CD4-positive, alpha-beta memory T cell (primary cell): ENCODE measurements around the gene GTF3C6. TPM values are rescaled to one million over a fixed set of nuclear protein-coding genes. Genes with fewer than 3 reads are reported as not detected.
A peak's percentile ranks its signal among the peaks of the same experiment; 100 is the strongest.

Experiments
- CTCF ChIA-PET: fragments of 350-600 bp; sonication (Branson Sonifier 250); formaldehyde crosslinking; loops from one replicate; lab custom pipeline; 2021; ENCODE audit warnings: inconsistent platforms; ENCODE audit not compliant: partially characterized antibody; lab: Charles Lee
- POLR2A ChIA-PET: fragments of 350-600 bp; sonication (Branson Sonifier 250); formaldehyde crosslinking; loops from one replicate; lab custom pipeline; 2021; ENCODE audit not compliant: partially characterized antibody; lab: Charles Lee
- DNase-seq, 5 donors: peaks; one replicate each; pipeline versions ENCODE4 v3.0.0 to v3.0.0-alpha.2; 2020 to 2022; ENCODE audit warnings: mixed read lengths in 1 of 5
- H3K27ac ChIP-seq: one replicate; pipeline ENCODE4 v1.7.0; 2013; ENCODE audit warnings: low read depth, low read length
- H3K27me3 ChIP-seq: 2 replicates; pipeline ENCODE4 v1.7.0; 2013; ENCODE audit warnings: mild to moderate bottlenecking, low read length, moderate library complexity; ENCODE audit not compliant: insufficient read depth
- H3K36me3 ChIP-seq: 2 replicates; pipeline ENCODE4 v1.7.0; 2013; ENCODE audit warnings: mild to moderate bottlenecking, low read length, moderate library complexity; ENCODE audit not compliant: insufficient read depth
- H3K4me1 ChIP-seq: 2 replicates; pipeline ENCODE4 v1.7.0; 2013; ENCODE audit warnings: mild to moderate bottlenecking, low read length, moderate library complexity; ENCODE audit not compliant: insufficient read depth
- H3K4me3 ChIP-seq, 2 donors: one replicate each; pipeline ENCODE4 v1.7.0; 2013; ENCODE audit warnings: low read length in 2 of 2, mild to moderate bottlenecking in 1 of 2
- H3K9me3 ChIP-seq, 2 donors: one replicate each; pipeline ENCODE4 v1.7.0; 2013; ENCODE audit warnings: low read length in 2 of 2, control low read depth in 1 of 2; ENCODE audit not compliant: control insufficient read depth in 1 of 2
- H3K27ac Mint-ChIP-seq, 7 donors: one replicate each; pipeline ENCODE4 v1.8.0; 2020 to 2021; ENCODE audit warnings: mixed read lengths in 7 of 7, mild to moderate bottlenecking in 6 of 7, inconsistent platforms in 3 of 7, moderate library complexity in 3 of 7
- H3K27me3 Mint-ChIP-seq, 2 donors: one replicate each; pipeline ENCODE4 v1.8.0; 2020 to 2021; ENCODE audit warnings: mixed read lengths in 2 of 2
- H3K36me3 Mint-ChIP-seq, 2 donors: one replicate each; pipeline ENCODE4 v1.8.0; 2020 to 2021; ENCODE audit warnings: mixed read lengths in 2 of 2, inconsistent platforms in 1 of 2, mild to moderate bottlenecking in 1 of 2
- H3K4me1 Mint-ChIP-seq, 4 donors: one replicate each; pipeline ENCODE4 v1.8.0; 2020 to 2021; ENCODE audit warnings: mixed read lengths in 4 of 4, mild to moderate bottlenecking in 1 of 4
- H3K4me3 Mint-ChIP-seq, 8 donors: one replicate each; pipeline ENCODE4 v1.8.0; 2020 to 2021; ENCODE audit warnings: mixed read lengths in 8 of 8, mild to moderate bottlenecking in 7 of 8, moderate library complexity in 6 of 8, inconsistent platforms in 3 of 8
- H3K9me3 Mint-ChIP-seq, 8 donors: one replicate each; pipeline ENCODE4 v1.8.0; 2020 to 2021; ENCODE audit warnings: mixed read lengths in 8 of 8, mild to moderate bottlenecking in 5 of 8, inconsistent platforms in 3 of 8, moderate library complexity in 1 of 8
- intact Hi-C: fragments of 100-400 bp; cut with micrococcal nuclease; formaldehyde crosslinking; loops from one replicate; pipeline ENCODE4 v1.15.1; 2023
- polyA plus RNA-seq, 2 donors: library from polyadenylated mRNA; unstranded; fragments of 300-500 nt; fragmentation: Illumina TruSeq; gene quantifications; one replicate each; pipeline ENCODE4 v1.2.3, GENCODE V29; 2021
- total RNA-seq, 2 experiments: library from RNA; stranded (reverse); gene quantifications; one replicate each; pipeline ENCODE4 v1.2.3, GENCODE V29; 2021

Gene GTF3C6
- total and polyA plus RNA-seq, 4 experiments from 2014 or later, result 28.9 to 147 (median 74.4) TPM

DNA sequence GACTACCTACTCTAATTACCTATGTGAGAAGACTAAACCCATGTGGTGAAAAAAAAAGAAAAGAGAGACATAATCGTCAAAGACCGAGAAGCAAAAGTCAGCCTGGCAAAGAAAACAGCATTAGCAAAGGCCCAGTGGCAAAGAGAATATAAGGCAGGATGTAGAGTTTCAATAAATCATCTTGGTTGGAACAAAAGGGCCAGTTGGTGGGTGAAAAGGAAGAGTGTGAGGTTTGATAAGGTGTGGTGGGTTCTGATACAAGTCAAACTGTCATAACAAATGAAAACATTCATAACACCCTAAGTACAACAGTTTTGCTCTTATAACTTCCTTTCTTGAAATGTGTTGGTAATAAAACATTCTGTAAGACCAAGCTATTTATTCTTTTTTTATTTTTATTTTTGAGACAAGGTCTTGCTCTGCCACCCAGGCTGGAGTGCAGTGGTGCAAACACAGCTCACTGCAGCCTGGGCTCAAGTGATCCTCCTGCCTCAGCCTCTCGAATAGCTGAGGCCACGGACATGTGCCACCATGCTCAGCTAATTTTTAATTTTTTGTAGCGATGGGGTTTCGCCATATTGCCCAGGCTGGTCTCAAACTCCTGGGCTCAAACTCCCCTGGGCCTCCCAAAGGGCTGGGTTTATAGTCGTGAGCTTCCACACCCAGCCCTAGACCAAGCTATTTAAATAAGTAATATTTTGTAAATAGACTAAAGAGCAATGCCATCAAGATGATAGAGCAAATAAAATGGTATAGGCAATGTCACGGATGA is 18.9 kb upstream of the GTF3C6 start:
- no peak for DNase-seq
- H3K27me3 ChIP-seq, result no peaks in the 10 kb centered on the region
- intact Hi-C loops, result no loop called here

DNA sequence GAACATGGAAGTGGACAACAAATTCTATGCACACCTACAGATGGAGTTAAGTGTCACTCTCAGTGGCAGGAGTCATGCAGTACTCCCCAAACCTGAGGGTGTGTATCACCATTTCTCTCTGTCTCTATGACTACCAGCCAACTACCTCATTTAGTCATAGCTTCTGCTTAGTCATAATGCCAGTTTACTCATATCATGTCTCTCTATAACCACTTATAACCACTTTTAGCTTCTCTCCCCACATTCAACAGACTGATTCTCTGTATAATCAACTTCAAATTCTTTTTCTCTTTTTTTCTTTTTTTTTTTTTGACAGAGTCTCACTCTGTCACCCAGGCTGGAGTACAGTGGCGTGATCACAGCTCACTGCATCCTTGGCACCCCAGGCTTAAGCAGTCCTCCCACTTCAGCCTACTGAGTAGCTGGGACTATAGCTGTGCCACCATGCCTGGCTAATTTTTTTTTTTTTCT is 13.8 kb upstream of the GTF3C6 start:
- Histone ChIP-seq H3K27ac (no peak overlapping the region), H3K27me3 (no peaks in the 10 kb centered on the region), H3K4me1 (no peaks in the 10 kb centered on the region), H3K4me3 (no peak overlapping the region), H3K9me3 (no peaks in the 10 kb centered on the region), H3K36me3 (no peaks in the 10 kb centered on the region)
- Mint-ChIP-seq H3K9me3 (no peaks in the 10 kb centered on the region), H3K27me3 (no peaks in the 10 kb centered on the region), H3K36me3 (no peaks in the 10 kb centered on the region), H3K27ac (peak overlapping the region in 2 of 7 donors; percentile 7 to 9), H3K4me1 (peaks cover 0 to 5% (median 4%) of the 10 kb centered on the region in 4 donors), H3K4me3 (no peak overlapping the region)
- intact Hi-C loops, result no loop called here
- ChIA-PET CTCF (interaction anchor here (0.5 to 16.7 kb wide), 3 partner anchors 135 to 418 kb away, joined by 3 to 192 read pairs (median 4); no protein-coding TSS in a partner anchor), POLR2A (interaction anchor here (0.7 to 2.0 kb wide), 3 partner anchors 69 to 285 kb away, joined by 3 to 5 read pairs (median 4); partner anchors contain the start of gene AMD1)
- DNase-seq, result peak in 3 of 5 donors; percentile 3 to 15 (median 7)

More for the DNA sequence above, 18.9 kb upstream of the GTF3C6 start:
- H3K27ac Mint-ChIP-seq, result no peak overlapping the region
- Histone ChIP-seq H3K9me3 (no peaks in the 10 kb centered on the region), H3K4me1 (no peaks in the 10 kb centered on the region), H3K4me3 (no peak overlapping the region), H3K36me3 (no peaks in the 10 kb centered on the region), H3K27ac (no peak overlapping the region)
- H3K4me3 Mint-ChIP-seq, result no peak overlapping the region
- CTCF ChIA-PET, result interaction anchor here (0.7 to 1.3 kb wide), 2 partner anchors 10 to 251 kb away, joined by 3 to 4 read pairs; no protein-coding TSS in a partner anchor
- H3K9me3 Mint-ChIP-seq, result no peaks in the 10 kb centered on the region
- no peaks in the 10 kb centered on the region for H3K36me3 Mint-ChIP-seq
- H3K4me1 Mint-ChIP-seq, result peaks cover 0 to 3% (median 3%) of the 10 kb centered on the region in 4 donors
- POLR2A ChIA-PET, result no interaction called here
- no peaks in the 10 kb centered on the region for H3K27me3 Mint-ChIP-seq

DNA sequence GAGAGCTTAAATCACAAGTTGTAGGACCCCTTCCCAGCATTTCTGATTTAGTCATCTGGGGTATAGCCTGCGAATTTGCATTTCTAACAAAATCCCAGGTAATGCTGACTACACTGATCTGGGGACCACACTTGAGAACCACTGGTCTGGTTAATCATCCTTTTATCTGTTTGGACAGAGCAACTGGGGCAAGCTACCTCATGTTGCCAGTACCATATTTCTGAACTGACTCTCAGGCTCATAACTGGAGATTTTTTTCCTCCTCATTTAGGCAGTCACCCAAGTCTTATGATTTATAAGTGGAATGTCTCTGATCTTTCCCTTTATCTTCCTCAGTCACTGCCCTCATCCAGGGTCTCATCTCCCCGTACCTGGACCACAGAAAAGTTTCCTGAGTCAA is 12.0 kb upstream of the GTF3C6 start:
- Mint-ChIP-seq H3K4me3 (no peak overlapping the region), H3K4me1 (peaks cover 4 to 8% (median 5%) of the 10 kb centered on the region in 4 donors), H3K36me3 (no peaks in the 10 kb centered on the region), H3K27ac (no peak overlapping the region), H3K27me3 (no peaks in the 10 kb centered on the region), H3K9me3 (no peaks in the 10 kb centered on the region)
- no peaks in the 10 kb centered on the region for H3K9me3 ChIP-seq
- no peaks in the 10 kb centered on the region for H3K27me3 ChIP-seq
- no peak overlapping the region for H3K4me3 ChIP-seq
- POLR2A ChIA-PET, result interaction anchor here (1.5 kb wide), 1 partner anchor 72 kb away, joined by 10 read pairs; the partner anchor contains the start of gene AMD1
- intact Hi-C loops, result no loop called here
- no peak for DNase-seq
- H3K36me3 ChIP-seq, result no peaks in the 10 kb centered on the region
- CTCF ChIA-PET, result interaction anchor here (16.7 kb wide), 1 partner anchor 266 kb away, joined by 192 read pairs; no protein-coding TSS in a partner anchor
- no peaks in the 10 kb centered on the region for H3K4me1 ChIP-seq
- H3K27ac ChIP-seq, result no peak overlapping the region

DNA sequence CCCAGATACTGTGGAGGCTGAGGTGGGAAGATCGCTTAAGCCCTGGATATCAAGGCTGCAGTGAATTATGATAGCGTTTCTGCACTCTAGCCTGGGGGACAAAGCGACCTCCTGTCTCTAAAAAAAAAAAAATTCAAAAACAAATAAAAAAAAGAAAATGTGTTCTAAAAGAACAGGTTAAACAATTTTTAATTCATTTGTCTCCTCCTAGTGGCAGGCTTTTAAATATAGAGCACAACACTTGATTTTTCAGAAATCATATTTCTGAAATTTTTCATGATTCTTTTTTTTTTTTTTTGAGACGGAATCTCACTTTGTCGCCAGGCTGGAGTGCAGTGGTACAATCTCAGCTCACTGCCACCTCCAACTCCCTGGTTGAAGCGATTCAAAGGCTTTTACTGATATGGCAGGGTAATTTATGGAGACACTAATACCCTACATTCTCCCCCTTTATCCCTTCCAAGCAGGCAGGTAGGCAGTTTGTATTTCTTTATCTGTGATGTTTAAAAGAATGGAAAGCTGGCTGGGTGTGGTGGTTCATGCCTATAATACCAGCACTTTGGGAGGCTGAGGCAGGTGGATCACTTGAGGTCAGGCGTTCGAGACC is 8.7 kb upstream of the GTF3C6 start:
- intact Hi-C loops, result loop anchor here (1.0 to 10.0 kb wide), 5 partner anchors 71 to 1855 kb away; partner anchors contain the start of genes CEP57L1, REV3L and SESN1
- Mint-ChIP-seq H3K27ac (peak overlapping the region in 2 of 7 donors; percentile 23 to 42), H3K9me3 (no peaks in the 10 kb centered on the region), H3K4me3 (no peak overlapping the region), H3K36me3 (no peaks in the 10 kb centered on the region), H3K4me1 (peaks cover 0 to 5% (median 2%) of the 10 kb centered on the region in 4 donors), H3K27me3 (no peaks in the 10 kb centered on the region)
- ChIA-PET CTCF (interaction anchor here (0.7 to 16.7 kb wide), 23 partner anchors 8 to 420 kb away, joined by 3 to 192 read pairs (median 4); partner anchors contain the start of genes AMD1, CDK19 and GTF3C6), POLR2A (interaction anchor here (1.4 kb wide), 1 partner anchor 267 kb away, joined by 5 read pairs; no protein-coding TSS in a partner anchor)
- Histone ChIP-seq H3K9me3 (no peaks in the 10 kb centered on the region), H3K36me3 (no peaks in the 10 kb centered on the region), H3K4me3 (no peak overlapping the region), H3K4me1 (no peaks in the 10 kb centered on the region), H3K27ac (no peak overlapping the region), H3K27me3 (no peaks in the 10 kb centered on the region)
- DNase-seq, result peak in 4 of 5 donors; percentile 37 to 47 (median 40)

DNA sequence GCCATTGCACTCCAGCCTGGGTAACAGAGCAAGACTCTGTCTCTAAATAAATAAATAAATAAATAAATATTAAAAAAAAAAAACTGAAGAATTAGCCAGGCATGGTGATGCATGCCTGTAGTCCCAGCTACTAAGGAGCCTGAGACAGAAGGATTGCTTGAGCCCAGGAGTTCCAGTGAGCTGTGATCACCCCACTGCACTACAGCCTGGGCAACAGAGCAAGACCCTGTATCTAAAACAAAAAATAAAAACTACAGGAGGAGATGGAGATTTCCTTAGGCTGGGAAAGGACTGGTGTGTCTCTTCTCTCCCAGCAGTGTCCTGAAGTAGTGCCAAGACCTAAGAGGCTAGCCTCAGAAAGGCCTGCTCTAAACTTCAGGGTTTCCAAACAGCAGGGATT is 8.1 kb upstream of the GTF3C6 start:
- Mint-ChIP-seq H3K27me3 (no peaks in the 10 kb centered on the region), H3K4me3 (no peak overlapping the region), H3K4me1 (peaks cover 0 to 5% (median 2%) of the 10 kb centered on the region in 4 donors), H3K27ac (peak overlapping the region in 1 of 7 donors; percentile 41), H3K36me3 (no peaks in the 10 kb centered on the region), H3K9me3 (no peaks in the 10 kb centered on the region)
- intact Hi-C loops, result loop anchor here (10.0 kb wide), 2 partner anchors 534 to 1856 kb away; partner anchors contain the start of genes CEP57L1, REV3L and SESN1
- Histone ChIP-seq H3K27ac (no peak overlapping the region), H3K27me3 (no peaks in the 10 kb centered on the region), H3K4me3 (no peak overlapping the region), H3K36me3 (no peaks in the 10 kb centered on the region), H3K4me1 (no peaks in the 10 kb centered on the region), H3K9me3 (no peaks in the 10 kb centered on the region)
- ChIA-PET POLR2A (interaction anchor here (0.7 to 1.4 kb wide), 2 partner anchors 268 to 516 kb away, joined by 3 to 5 read pairs; no protein-coding TSS in a partner anchor), CTCF (interaction anchor here (0.9 to 16.7 kb wide), 10 partner anchors 45 to 420 kb away, joined by 3 to 192 read pairs (median 4); partner anchors contain the start of genes AMD1 and CDK19)
- DNase-seq, result no peak

DNA sequence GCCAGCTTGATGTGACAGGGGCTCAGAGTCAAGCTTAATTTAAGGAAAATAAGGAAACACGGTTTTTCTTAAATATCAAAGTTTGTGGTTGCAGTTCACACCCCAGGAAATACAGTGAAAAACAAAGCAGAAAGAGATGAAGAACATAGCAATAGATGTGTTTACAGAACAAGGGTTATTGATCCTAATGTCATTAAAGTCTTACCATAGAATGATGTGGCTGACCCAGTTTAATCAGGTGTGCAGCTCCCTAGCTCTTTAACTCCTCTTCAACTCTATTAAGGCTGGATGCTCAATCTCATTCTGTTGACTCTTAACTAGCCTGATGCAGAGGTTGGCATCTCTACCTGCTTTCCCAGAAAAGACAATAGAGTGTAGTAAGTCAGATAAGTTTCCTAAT is 7.5 kb upstream of the GTF3C6 start:
- intact Hi-C loops, result loop anchor here (10.0 kb wide), 2 partner anchors 534 to 1856 kb away; partner anchors contain the start of genes CEP57L1, REV3L and SESN1
- no peaks in the 10 kb centered on the region for H3K36me3 Mint-ChIP-seq
- peak overlapping the region in 3 of 7 donors; percentile 3 to 41 (median 19) for H3K27ac Mint-ChIP-seq
- H3K4me3 ChIP-seq, result no peak overlapping the region
- ChIA-PET POLR2A (interaction anchor here (0.7 to 1.4 kb wide), 2 partner anchors 269 to 516 kb away, joined by 3 to 5 read pairs; no protein-coding TSS in a partner anchor), CTCF (interaction anchor here (0.9 to 16.7 kb wide), 6 partner anchors 45 to 421 kb away, joined by 3 to 192 read pairs (median 8); partner anchors contain the start of genes AMD1 and CDK19)
- H3K4me1 ChIP-seq, result no peaks in the 10 kb centered on the region
- no peaks in the 10 kb centered on the region for H3K27me3 Mint-ChIP-seq
- no peaks in the 10 kb centered on the region for H3K27me3 ChIP-seq
- H3K4me1 Mint-ChIP-seq, result peaks cover 0 to 5% (median 2%) of the 10 kb centered on the region in 4 donors
- H3K36me3 ChIP-seq, result no peaks in the 10 kb centered on the region
- DNase-seq, result no peak
- no peaks in the 10 kb centered on the region for H3K9me3 Mint-ChIP-seq
- no peak overlapping the region for H3K27ac ChIP-seq
- H3K9me3 ChIP-seq, result no peaks in the 10 kb centered on the region
- no peak overlapping the region for H3K4me3 Mint-ChIP-seq
